ENCODE measurements around the gene RMDN2.
"Not testable (repeated sequence)": the region's sequence is repeated elsewhere in the genome, so short reads cannot be mapped to it uniquely, and the experiment has no call there.

RMDN2 gene

DNA sequence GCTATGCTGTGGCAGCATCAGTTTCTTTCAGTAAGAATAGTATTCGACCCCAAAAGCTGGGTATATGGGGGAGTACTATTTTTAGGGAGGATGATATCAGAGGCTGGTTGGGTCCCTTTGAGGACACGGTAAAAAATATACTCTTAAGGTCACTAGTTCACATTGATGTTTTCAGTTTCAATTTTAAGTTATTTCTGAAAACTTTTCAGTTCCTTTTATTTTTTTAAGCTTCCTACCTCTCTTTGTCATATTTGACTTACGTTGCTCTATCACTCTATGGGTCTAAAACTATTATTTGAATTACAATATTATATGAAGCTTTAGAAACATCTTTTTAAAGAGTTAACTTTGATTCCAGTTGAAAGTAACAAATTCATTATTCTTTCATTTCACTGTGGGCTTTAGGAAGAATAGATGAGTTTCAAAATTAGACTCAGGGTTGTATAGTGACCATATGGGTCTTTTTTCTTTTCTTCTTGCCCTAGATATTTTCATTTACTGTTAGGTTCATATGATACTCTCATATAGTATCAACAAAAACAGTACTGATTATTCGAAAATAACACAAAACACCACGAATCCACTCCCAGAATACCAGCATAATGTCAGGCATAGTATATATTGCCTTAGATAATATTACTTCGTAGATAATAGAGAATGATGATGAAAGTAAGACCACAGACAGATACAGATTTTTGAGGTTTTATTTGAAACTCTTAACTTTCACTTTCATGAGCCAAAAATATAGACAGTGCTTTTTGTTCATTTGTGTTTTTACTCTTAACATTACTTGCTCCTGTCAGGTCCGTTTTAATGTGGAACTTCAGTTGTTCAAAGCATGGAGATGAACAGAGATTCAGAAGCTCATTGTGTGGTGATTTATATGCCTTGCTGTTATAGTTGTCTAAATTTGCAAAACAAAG is 9.8 kb downstream of the RMDN2 start:
- no peak for DNase-seq

DNA sequence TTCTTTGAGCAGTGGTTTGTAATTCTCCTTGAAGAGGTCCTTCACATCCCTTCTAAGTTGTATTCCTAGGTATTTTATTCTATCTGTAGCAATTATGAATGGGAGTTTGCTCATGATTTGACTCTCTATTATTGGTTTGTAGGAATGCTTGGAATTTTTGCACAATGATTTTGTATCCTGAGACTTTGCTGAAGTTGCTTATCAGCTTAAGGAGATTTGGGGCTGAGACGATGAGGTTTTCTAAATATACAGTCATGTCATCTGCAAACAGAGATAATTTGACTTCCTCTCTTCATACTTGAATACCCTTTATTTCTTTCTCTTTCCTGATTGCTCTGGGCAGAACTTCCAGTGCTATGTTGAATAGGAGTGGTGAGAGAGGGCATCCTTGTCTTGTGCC is 12.5 kb downstream of the RMDN2 start:
- DNase-seq: peak; percentile 14

DNA sequence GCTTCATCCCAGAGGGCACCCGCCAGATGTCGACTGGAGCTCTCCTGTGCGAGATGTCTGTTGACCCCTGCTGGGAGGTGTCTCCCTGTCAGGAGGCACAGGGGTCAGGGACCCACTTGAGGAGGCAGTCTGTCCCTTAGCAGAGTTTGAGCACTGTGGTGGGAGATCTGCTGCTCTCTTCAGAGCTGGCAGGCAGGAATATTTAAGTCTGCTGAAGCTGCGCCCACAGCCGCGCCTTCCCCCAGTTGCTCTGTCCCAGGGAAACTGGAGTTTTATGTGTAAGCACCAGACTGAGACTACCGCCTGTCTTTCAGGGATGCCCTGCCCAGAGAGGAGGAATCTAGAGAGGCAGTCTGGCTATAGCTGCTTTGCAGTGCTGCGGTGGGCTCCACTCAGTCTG is 16.2 kb downstream of the RMDN2 start:
- not testable (repeated sequence) for DNase-seq

DNA sequence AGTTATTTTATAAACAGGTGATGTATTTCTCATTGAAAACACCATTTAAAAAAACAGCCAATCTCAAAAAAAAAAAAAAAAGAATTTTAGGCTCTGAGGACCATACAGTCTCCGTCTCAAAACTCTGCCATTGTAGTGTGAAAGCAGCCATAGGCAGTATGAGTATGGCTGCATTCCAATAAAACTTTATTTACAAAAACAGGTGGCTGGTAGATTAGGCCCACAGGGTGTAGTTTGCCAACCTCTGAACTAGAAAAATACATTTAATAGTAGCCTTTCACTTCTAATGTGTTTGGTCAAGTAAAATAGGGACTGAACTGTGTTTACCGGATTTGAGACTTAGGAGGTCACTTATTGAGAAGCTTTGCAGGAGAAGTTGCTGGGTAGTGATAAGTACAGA is 19.2 kb downstream of the RMDN2 start:
- no peak for DNase-seq

DNA sequence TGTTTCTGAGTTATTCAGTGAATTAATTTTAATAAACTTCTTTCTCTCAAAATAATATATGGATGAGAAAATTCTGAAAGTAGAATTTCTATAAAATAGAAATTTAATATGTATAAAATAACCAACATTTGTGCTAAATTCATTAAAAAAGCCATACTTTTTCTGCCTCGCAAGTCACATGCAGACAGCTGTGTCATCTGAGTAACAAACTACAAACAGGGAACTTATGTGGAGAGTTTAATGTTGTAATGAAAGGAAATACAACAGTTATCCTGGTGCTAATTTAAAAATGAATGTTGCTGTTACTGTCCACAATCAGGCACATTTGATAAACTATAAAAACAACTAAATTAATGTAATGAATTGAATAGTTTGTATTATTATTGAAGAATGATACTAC is 22.2 kb downstream of the RMDN2 start:
- no peak for DNase-seq

DNA sequence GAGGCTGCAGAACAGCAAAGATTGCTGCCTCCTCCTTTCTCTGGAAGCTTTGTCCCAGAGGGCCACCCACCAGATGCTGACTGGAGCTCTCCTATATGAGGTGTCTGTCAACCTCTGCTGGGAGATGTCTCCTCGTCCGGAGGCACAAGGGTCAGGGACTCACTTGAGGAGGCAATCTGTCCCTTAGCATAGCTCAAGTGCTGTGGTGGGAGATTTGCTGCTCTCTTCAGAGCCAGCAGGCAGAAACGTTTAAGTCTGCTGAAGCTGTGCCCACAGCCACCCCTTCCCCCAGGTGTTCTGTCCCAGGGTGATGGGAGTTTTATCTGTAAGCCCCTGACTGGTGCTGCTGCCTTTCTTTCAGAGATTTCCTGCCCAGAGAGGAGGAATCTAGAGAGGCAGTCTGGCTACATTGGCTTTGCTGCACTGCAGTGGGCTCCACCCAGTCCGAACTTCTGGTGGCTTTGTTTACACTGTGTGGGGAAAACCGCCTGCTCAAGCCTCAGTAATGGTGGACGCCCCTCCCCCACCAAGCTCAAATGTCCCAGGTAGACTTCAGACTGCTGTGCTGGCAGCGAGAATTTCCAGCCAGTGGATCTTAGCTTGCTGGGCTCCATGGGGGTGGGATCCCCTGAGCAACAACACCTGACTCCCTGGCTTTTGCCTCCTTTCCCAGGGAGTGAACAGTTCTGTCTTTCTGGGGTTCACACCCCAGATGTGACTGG is 37.1 kb downstream of the RMDN2 start:
- not testable (repeated sequence) for DNase-seq

DNA sequence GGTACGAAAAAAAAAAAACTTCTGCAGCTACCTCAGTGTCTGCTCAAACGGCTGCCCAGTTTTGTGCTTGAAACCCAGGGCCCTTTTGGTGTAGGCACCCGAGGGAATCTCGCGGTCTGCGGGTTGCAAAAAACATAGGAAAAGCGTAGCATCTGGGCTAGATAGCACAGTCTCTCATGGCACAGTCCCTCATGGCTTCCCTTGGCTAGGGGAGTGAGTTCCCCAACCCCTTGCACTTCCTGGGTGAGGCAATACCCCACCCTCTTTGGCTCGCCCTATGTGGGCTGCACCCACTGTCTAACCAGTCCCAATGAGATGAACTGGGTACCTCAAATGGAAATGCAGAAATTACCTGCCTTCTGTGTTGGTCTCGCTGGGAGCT is 37.6 kb downstream of the RMDN2 start:
- not testable (repeated sequence) for DNase-seq

DNA sequence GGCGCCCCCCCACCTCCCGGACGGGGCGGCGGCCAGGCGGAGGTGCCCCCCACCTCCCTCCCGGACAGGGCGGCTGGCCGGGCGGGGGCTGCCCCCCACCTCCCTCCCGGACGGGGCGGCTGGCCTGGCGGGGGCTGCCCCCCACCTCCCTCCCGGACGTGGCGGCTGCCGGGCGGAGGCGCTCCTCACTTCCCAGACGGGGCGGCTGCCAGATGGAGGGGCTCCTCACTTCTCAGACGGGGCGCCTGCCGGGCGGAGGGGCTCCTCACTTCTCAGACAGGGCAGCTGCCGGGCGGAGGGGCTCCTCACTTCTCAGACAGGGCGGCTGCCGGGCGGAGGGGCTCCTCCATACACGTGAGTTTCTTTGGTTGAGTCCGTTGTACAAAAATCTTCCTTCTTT is 38.8 kb downstream of the RMDN2 start:
- DNase-seq: not testable (repeated sequence)

DNA sequence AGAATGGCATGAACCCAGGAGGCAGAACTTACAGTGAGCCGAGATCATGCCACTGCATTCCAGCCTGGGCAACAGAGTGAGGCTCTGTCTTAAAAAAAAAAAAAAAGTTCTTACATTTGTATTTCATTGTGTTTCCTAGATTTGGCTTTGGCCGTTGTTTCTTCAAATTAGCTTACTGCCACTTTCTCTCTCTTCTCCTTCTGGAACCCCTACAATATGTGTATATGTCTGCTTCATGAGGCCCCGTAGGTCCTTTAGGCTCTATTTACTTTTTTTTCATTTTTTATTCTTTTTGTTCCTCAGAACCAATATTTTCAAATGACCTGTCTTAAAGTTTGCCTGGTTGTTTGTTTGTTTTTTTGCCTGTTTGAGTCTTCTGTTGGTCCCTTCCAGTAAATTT is 41.2 kb downstream of the RMDN2 start:
- DNase-seq: no peak

DNA sequence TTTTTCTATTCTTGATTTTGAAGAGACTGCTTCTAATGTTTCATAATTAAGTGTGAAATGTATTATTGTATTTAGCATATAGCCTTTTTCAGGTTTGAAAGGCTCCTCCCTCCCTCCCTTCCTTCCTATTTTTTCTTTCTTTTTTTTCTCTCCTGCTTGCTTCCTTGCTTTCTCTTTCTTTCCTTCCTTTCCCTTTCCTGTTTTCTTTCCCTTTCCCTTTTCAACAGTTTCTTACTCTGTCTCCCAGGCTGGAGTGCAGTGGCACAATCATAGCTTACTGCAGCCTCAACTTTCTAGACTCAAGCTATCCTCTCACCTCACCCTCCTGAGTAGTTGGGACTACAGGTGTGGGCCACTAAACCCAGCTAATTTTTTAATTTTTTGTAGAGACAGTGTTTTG is 44.6 kb downstream of the RMDN2 start:
- DNase-seq: no peak

DNA sequence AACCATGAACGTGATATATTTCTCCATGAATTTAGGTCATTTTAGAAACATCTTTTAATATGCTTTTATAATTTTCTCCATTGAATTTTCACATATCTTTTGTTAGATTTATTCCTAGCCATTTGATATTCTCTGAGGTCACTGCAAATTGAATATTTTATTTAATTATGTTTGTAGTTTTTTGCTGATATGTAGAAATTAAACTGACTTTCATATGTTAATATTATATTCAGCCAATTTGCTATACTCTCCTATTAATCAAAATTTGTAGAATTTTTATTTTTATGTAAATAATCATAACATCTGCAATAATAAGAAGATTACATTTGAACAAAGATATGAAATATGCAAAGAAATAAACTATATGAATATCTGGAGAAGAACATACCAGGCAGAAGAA is 46.9 kb downstream of the RMDN2 start:
- no peak for DNase-seq

DNA sequence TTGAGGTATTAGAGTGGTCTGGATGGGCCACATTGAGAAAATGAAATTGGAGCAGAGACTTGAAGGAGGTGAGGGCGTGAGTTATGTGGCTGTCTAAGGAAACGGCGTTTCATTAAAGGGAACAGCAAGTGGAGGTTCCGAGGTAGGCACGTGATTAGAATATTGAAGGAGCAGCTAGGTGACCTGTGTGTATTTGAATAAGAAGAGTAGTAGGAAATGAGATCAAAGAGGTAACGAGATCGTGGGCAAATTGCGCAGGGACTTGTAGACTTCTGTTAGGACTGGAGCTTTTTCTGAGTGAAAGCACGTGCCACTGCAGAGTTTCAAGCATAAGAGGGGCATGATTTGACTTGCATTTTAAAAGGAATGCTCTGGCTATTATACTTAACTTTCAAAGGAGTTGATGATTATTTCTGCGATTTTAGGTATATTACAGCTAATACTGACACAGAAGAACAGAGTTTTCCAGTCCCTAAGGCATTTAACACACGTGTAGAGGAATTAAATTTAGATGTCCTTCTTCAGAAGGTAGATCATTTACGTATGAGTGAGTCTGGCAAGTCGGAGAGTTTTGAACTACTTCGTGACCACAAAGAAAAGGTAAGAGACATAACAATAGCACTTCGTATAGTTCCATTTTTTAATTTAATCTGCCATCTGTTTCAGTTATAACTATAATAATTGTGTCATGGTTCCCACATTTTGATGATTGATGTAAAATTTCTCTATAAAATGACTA is 48.7 kb downstream of the RMDN2 start:
- DNase-seq: no peak

DNA sequence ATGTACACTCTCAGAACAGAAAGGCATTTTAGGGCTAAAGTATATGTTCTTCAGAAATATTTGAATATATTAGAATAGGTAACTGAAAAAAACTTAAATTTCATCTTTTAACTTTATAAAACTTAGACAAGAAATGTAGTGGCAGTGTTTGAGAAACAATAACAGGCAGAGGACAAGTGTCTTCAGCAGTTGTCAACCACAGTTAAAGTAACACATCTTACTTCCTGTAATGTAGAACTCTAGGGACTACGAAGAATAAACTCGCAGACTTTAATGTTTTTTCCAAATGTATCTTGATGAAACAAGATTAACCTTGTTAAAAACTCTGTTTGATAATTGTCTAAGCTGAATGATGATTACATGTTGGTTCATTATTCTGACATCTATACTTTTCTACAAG is 50.7 kb downstream of the RMDN2 start:
- DNase-seq: no peak

DNA sequence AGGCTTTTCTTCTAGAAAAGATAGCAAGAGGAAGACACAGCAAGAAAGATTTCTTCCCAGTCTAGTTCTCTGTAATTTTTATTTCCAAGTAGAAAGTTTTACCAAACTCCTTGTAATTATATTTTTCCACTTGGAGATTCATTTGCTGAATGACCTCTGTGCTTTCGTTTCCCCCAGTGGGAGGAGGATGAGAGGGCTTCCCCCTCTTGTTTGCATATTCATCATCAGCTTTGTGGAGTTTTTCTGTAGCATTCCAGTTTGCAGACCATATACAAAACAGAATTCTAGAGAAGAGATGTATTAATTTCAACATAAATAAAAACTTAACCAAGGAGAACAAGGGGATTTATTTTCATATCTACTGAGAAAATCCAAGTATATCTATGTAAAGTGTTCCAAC is 51.3 kb downstream of the RMDN2 start:
- DNase-seq: no peak

DNA sequence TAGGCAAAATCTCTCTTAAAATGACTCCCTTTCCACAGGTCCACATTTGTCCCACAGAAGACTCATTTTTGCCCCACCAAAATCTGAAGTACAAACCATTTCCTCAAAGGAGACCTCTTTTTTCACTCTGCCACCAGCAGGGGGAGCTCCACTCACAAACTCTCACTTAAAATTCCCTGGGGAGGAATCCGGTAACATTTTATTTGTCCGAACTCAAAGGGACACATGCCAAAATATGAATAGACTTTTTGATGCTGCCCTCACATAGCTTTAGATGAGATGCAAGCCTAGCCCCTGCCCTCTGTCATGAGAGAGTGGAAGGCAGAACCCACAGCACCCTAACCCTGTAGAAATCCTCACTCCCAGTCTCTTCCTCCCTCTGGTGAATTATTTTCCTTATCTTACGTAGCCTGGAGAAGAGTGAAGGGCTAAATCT is 57.1 kb downstream of the RMDN2 start:
- peak; percentile 68 for DNase-seq

DNA sequence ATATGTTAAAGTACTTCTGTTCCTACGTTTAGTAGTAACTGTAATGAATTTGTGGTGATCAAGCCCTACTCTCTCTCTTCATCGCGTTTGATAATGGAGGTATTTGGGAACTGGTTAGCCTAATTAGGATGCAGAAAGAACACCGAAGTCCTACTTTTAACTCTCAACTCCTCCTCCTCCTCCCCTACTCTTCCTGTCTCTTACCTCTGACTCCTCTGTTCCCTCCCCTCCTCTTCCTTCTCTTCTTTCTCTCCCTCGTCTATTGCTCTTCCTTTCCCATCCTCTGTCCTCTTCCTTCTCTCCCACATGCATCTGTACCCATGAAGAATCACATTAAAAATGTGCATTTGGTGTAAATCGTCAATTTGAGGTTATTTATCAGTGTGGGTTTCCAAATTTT is 57.8 kb downstream of the RMDN2 start:
- no peak for DNase-seq

DNA sequence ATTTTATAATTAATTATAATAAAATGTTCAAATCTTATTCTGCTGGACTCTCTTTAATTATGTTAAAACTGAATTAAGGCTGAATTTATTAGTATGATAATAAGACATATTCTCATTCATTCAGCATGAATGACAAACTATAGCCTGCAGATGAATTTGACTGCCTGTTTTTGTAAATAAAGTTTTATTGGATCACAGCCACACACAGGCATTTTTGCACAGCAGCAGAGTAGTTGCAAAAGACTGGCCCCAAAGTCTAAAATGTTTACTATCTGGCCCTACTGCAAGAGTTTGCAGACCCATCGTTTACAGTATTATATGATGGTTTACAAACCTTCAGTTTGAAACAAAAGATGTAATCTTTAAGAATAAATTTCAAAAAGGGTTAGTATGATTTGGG is 58.6 kb downstream of the RMDN2 start:
- DNase-seq: no peak

DNA sequence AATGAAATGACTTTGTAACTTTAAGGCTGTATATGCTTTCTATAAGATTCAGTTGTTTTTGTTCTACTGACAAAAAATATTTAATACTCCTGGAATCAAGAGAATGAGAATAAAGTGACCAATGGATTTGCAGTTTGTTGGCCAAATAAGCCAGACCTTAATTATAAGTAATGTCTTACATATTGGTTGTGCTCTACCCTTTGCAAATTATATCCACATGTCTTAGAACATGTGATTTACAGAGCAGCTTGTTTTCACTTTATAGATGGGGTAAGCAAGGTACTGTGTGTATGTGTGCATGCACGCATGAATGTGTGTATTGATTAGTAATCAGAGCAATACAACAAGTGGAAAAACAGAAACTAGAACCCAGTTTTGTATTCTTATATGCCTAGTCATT is 59.1 kb downstream of the RMDN2 start:
- no peak for DNase-seq

DNA sequence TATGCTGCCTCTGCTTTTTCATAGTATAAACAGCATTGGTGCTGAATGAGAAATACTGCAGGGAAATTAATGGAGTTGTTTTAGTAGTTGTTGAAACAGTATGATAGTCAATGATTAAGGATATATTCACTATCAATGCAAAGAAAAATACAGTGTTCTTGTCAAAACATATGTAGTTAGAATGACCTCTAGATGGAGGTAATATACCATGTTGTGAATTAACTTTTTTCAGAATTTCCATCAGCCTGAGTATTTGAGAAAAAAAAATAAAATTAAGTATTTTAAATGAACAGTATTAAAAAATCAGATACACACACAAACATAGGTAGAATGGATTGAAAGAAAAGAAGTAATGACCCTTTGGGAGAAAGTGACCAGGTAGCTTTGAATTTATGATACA is 59.5 kb downstream of the RMDN2 start:
- DNase-seq: no peak

DNA sequence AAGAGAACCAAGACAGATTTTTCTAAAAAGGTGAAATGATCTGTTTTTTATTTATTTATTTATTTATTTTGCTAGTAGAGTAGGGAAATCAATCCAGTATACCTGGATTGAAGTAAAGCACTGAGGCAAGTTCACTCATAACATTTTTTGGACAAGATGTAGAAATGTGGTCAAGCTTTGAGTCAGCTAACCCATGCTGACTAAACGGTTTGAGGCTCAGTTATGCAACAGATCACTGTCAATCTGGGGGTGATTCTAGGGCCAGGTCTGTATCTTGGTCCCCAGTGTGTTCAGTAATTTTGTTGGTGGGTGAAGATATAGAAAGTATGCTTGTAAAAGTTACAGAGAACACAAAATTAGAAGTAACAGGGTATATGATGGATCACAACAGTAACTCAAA is 60.2 kb downstream of the RMDN2 start:
- DNase-seq: peak; percentile 37

DNA sequence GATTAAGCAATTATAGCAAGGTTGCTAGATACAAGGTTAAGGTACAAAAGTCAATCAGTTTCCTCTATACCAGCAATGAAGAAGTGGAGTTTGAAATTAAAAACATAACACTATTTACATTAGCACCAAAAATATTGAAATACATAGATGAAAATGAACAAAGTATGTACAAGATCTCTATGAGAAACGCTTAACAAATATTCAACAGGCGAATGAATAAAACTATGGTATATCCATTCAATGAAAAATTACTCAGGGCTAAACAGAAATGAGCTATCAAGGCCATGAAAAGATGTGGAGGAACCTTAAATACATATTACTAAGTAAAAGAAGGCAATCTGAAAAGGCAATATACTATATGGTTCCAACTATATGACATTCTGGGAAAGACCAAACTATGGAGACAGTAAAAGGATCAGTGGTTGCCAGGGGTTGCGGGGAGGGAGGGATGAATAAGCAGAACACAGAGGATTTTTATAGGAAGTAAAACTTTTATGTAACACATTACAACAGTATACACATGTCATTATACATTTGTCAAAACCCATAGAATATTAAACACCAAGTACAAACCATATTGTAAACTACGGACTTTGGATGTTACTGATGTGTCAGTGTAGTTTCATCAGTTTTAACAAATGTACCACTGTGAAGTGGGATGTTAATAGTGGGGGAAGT is 62.1 kb downstream of the RMDN2 start:
- no peak for DNase-seq

DNA sequence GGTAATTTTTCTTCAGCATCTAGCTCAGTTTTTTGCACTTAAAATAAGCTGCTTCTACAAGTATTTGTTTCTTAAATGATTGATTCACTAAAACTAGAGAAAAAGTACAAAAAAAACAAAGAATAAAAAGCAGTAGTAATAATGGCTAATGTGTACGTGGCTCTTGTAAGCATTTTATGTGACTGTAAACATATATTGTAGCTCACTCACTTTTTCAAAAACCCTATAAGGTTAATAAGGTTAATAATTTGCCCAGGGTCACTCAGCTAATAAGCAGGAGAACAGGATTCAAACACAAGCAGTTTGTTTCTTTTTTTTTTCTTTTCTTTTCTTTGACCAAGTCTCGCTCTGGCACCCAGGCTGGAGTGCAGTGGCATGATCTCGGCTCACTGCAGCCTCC is 67.5 kb downstream of the RMDN2 start:
- DNase-seq: no peak

DNA sequence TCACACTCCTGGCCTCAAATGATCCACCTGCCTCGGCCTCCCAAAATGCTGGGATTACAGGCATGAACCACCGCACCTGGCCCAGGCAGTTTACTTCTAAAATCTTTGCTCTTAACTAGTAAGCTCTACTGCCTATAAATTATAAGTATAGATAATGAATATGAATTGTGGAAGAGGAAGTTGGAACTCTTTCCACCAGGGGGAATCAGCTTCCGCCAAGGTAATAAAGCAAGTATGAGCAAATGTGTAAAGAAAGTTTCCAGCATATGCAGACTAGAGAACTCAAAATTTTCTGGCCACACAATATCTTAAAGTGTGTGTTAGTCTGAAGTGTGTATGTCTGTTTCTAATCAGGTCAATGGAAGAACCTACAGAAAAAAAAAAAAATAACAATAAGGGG is 68.1 kb downstream of the RMDN2 start:
- peak; percentile 6 for DNase-seq
